ENCODE measurements around the gene LIFR.

The LIFR gene

GRCh38 chr5:38441453-38442246, 114.8 kb downstream of the LIFR start:
- DNase-seq (ENCODE audit: low read depth in 2 of 2): peak; percentile 65 to 73

- DNase-seq (ENCODE audit: low read depth in 2 of 2): no peak
These were observed 117.7 kb downstream of the LIFR start for GRCh38 chr5:38438757-38439156.

- DNase-seq (ENCODE audit: low read depth in 2 of 2): no peak
These were observed 121.3 kb downstream of the LIFR start for GRCh38 chr5:38434966-38435705.

GRCh38 chr5:38433160-38433861, 123.1 kb downstream of the LIFR start:
- DNase-seq (ENCODE audit: low read depth in 2 of 2): no peak

GRCh38 chr5:38431242-38431853, 125.1 kb downstream of the LIFR start:
- no peak for DNase-seq (ENCODE audit: low read depth in 2 of 2)

- no peak for DNase-seq (ENCODE audit: low read depth in 2 of 2)
These were observed 129.2 kb downstream of the LIFR start for GRCh38 chr5:38426986-38427950.

GRCh38 chr5:38426490-38426889, 130.0 kb downstream of the LIFR start:
- no peak for DNase-seq (ENCODE audit: low read depth in 2 of 2)

Data from stimulated activated CD8-positive, alpha-beta memory T cell treated with anti-CD3 and anti-CD28 coated beads, Interleukin-2, amount 100 ng/mL, for 48 hours (primary cell).